PC-9 (cell line): ENCODE results near the gene ETFA.

ENCODE experiments used
- CTCF ChIP-seq: fragments of 200-600 bp; sonication (generic); conservative IDR thresholded peaks from 2 replicates; pipeline ENCODE4 v1.6.1; 2017; ENCODE audit warnings: mixed run types, antibody characterized with exemption, mild to moderate bottlenecking, moderate library complexity
- EZH2 ChIP-seq: fragments of 200-600 bp; sonication (generic); IDR thresholded peaks from 2 replicates; pipeline ENCODE4 v1.8.0; 2017; ENCODE audit warnings: antibody characterized with exemption, low read depth

- no peak for TF ChIP-seq CTCF
- no peak for TF ChIP-seq EZH2
Observed at GRCh38 chr15:76201536-76202255, 109.6 kb downstream of the ETFA start.
